ENCODE data around the gene SPATS2.

- TF ChIP-seq CTCF (IDR thresholded peaks at IDR 0.05) (no peak), REST (IDR thresholded peaks at IDR 0.05; ENCODE audit: insufficient read depth in 1 of 2, low read depth in 2 of 2, low read length in 1 of 2) (no peak), TCF7L2 (IDR thresholded peaks at IDR 0.05; ENCODE audit: low read depth, low read length) (no peak), POLR2AphosphoS5 (IDR thresholded peaks at IDR 0.05; ENCODE audit: low read depth, low read length) (no peak), SIN3A (IDR thresholded peaks at IDR 0.05; ENCODE audit: borderline replicate concordance, insufficient read depth, low read depth, low read length) (no peak)
Observed at GRCh38 chr12:49525942-49526341, 158.7 kb downstream of the SPATS2 start.

Measured in Panc1 (cell line).